Mammary epithelial cell (primary cell): ENCODE results near the gene ABR.

Experiments
- EZH2 ChIP-seq: IDR thresholded peaks from 2 replicates; pipeline ENCODE4 v1.6.1; 2012; ENCODE audit warnings: low read length, inconsistent platforms, borderline replicate concordance
- TF ChIP-seq, protein P1 (sequence below), 2 donors: IDR thresholded peaks in 1 of 2; conservative IDR thresholded peaks in 1 of 2; 2 replicates each; pipeline ENCODE4 v1.5.1; 2011 to 2012; ENCODE audit warnings: inconsistent platforms in 2 of 2, low read length in 2 of 2, mild to moderate bottlenecking in 2 of 2, control low read depth in 1 of 2, low read depth in 1 of 2; ENCODE audit not compliant: insufficient read depth in 1 of 2; ENCODE audit errors: extremely low read depth in 1 of 2

DNA sequence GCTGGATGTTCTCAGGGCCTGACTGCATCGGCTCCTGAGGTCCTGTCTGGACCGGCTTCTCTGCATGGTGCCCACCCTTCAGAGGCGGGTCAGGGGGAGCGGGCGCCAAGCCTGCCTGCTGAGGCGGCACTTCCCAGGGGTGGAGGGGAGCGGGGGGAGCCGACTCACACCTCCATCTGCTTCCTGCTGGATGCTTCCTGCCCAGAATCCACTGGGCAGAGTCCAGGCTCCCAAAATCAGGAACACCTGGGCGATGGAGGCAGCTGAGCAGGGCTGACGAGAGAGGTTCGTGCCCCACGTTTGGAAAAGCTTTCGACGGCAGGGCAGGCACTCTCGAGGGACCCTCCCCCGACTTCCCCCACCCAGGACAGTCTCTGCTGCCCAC, 140.7 kb downstream of the ABR start:
- no peak for TF ChIP-seq EZH2
- TF ChIP-seq, protein P1, sequence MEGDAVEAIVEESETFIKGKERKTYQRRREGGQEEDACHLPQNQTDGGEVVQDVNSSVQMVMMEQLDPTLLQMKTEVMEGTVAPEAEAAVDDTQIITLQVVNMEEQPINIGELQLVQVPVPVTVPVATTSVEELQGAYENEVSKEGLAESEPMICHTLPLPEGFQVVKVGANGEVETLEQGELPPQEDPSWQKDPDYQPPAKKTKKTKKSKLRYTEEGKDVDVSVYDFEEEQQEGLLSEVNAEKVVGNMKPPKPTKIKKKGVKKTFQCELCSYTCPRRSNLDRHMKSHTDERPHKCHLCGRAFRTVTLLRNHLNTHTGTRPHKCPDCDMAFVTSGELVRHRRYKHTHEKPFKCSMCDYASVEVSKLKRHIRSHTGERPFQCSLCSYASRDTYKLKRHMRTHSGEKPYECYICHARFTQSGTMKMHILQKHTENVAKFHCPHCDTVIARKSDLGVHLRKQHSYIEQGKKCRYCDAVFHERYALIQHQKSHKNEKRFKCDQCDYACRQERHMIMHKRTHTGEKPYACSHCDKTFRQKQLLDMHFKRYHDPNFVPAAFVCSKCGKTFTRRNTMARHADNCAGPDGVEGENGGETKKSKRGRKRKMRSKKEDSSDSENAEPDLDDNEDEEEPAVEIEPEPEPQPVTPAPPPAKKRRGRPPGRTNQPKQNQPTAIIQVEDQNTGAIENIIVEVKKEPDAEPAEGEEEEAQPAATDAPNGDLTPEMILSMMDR (conservative IDR thresholded peaks at IDR 0.05 in 1 of 2, IDR thresholded peaks at IDR 0.05 in 1 of 2; ENCODE audit: extremely low read depth in 1 of 2, insufficient read depth in 1 of 2, low read depth in 1 of 2, low read length in 2 of 2) = no peak
